ENCODE results near the gene NUP62.

The NUP62 gene

DNA sequence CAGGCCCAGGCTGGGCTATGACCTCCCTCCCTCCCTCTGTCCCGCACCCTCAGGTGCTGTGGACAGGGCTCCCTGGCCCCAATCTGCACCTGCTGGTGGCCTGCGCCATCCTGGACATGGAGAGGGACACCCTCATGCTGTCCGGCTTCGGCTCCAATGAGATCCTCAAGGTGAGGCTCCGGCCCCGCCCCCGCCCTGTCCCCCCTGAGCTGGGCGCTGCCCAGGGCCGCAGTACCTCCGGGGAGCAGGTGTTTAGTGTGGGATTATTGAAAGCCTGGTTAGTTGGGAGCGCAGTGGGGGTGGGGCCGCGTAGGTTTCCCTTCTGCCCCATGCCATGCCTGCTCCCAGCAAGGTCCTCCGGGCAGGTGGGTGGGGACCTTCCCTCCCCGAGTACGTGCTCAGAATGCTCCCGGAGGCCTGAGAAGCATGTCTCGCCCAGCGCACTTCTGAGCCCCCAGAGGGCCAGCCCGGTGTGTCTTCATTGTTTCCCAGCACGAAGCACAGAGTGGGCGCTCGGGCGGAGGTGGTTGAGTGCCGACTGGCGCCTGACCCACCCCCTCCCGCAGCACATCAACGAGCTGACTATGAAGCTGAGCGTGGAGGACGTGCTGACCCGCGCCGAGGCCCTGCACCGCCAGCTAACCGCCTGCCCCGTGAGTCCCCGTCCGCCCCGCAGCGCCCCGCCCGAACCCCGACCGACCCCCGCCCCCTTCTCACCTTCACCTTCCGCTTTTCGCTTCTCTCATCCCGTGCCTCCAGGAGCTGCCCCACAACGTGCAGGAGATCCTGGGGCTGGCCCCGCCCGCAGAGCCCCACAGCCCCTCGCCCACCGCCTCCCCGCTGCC is 41.4 kb downstream of the NUP62 start:
- H3K27me3 ChIP-seq (ENCODE audit: insufficient read depth, low read length, poor library complexity), result no peaks in the 10 kb centered on the region
- H3K4me2 ChIP-seq (ENCODE audit: insufficient read depth, low read length), result no peak overlapping the region
- no peak overlapping the region for H3K27ac ChIP-seq (ENCODE audit: low read length)
- peaks cover 23% of the 10 kb centered on the region for H3K36me3 ChIP-seq (ENCODE audit: insufficient read depth, low read length)
- no peaks in the 10 kb centered on the region for H3K4me1 ChIP-seq (ENCODE audit: insufficient read depth, low read length)
- H3K9ac ChIP-seq (ENCODE audit: low read depth, low read length), result no peak overlapping the region
- H3K79me2 ChIP-seq (ENCODE audit: insufficient read depth, low read length), result no peaks in the 10 kb centered on the region
- ATAC-seq (ENCODE audit: insufficient read depth, low read depth) (no peak), DNase-seq (no peak)
- H3K9me3 ChIP-seq (ENCODE audit: insufficient read depth, low read length, severe bottlenecking), result no peaks in the 10 kb centered on the region
- TF ChIP-seq, protein P1, sequence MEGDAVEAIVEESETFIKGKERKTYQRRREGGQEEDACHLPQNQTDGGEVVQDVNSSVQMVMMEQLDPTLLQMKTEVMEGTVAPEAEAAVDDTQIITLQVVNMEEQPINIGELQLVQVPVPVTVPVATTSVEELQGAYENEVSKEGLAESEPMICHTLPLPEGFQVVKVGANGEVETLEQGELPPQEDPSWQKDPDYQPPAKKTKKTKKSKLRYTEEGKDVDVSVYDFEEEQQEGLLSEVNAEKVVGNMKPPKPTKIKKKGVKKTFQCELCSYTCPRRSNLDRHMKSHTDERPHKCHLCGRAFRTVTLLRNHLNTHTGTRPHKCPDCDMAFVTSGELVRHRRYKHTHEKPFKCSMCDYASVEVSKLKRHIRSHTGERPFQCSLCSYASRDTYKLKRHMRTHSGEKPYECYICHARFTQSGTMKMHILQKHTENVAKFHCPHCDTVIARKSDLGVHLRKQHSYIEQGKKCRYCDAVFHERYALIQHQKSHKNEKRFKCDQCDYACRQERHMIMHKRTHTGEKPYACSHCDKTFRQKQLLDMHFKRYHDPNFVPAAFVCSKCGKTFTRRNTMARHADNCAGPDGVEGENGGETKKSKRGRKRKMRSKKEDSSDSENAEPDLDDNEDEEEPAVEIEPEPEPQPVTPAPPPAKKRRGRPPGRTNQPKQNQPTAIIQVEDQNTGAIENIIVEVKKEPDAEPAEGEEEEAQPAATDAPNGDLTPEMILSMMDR (IDR thresholded peaks at IDR 0.05; ENCODE audit: borderline replicate concordance, extremely low read depth, low read length, poor library complexity, severe bottlenecking), result no peak
- TF ChIP-seq EZH2 (IDR thresholded peaks at IDR 0.05; ENCODE audit: borderline replicate concordance, low read depth, low read length, severe bottlenecking), result no peak
- H3K4me3 ChIP-seq (ENCODE audit: low read depth in 1 of 2, low read length in 2 of 2), result no peak overlapping the region
- H2AFZ ChIP-seq (ENCODE audit: low read depth, low read length), result no peak overlapping the region
- H4K20me1 ChIP-seq (ENCODE audit: insufficient read depth, low read length), result no peaks in the 10 kb centered on the region; the same call in 1 of the 2 replicates

DNA sequence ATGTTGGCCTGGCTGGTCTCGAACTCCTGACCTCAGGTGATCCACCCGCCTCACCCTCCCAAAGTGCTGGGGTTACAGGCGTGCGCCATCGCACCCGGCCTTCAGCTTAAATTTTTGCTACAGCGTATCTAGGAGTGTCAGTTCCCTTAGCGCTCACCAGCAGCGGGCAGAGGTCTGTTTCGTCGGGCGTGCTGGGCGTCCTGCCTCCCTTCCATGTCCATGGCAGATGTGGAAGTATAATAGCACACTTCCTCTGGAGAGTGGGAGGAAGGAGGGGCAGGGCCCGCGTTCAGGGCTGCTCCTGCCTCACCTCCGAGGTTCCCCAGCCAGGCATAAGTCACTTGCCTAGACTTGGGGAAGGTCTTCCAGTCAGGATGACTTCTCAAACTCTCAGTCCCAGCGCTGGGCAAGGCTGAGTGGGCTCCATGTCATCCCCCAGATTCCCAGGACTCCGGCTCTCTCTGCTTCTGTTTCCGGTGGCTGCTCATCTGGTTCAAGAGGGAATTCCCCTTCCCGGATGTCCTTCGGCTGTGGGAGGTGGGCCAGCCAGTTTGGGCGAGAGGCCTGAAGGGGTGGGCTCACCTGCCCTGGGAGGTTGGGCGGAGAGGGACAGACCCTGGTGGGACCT is 42.2 kb downstream of the NUP62 start:
- ATAC-seq (ENCODE audit: insufficient read depth, low read depth) (no peak), DNase-seq (no peak)
- Histone ChIP-seq H3K9ac (ENCODE audit: low read depth, low read length) (no peak overlapping the region), H3K79me2 (ENCODE audit: insufficient read depth, low read length) (no peaks in the 10 kb centered on the region), H3K4me3 (ENCODE audit: low read depth in 1 of 2, low read length in 2 of 2) (no peak overlapping the region), H3K4me2 (ENCODE audit: insufficient read depth, low read length) (no peak overlapping the region), H3K27ac (ENCODE audit: low read length) (no peak overlapping the region), H3K9me3 (ENCODE audit: insufficient read depth, low read length, severe bottlenecking) (no peaks in the 10 kb centered on the region), H4K20me1 (ENCODE audit: insufficient read depth, low read length) (no peaks in the 10 kb centered on the region; the same call in 1 of the 2 replicates), H3K27me3 (ENCODE audit: insufficient read depth, low read length, poor library complexity) (no peaks in the 10 kb centered on the region), H2AFZ (ENCODE audit: low read depth, low read length) (no peak overlapping the region), H3K36me3 (ENCODE audit: insufficient read depth, low read length) (peaks cover 31% of the 10 kb centered on the region), H3K4me1 (ENCODE audit: insufficient read depth, low read length) (no peaks in the 10 kb centered on the region)
- TF ChIP-seq EZH2 (IDR thresholded peaks at IDR 0.05; ENCODE audit: borderline replicate concordance, low read depth, low read length, severe bottlenecking), result no peak
- TF ChIP-seq, protein P1 (IDR thresholded peaks at IDR 0.05; ENCODE audit: borderline replicate concordance, extremely low read depth, low read length, poor library complexity, severe bottlenecking), result no peak

DNA sequence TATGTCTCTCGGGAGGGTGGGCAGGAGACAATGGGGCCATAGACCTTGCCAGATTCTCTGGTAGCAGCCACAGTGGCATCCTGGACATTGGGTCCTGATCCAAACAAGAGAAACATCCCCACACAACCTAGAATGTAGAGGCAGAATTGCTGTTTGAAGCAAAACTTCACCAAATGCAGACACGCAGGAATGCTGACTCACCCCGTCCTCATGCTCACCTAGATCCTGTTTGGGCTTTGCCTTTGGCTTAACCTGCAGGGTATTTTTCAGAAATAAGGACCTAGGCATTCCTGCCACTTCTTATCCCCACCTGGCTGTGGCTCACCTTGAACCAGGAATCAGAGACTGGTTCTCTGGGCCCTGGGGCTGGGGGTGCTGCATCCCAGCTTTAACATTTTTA is 44.5 kb downstream of the NUP62 start:
- TF ChIP-seq, protein P1 (IDR thresholded peaks at IDR 0.05; ENCODE audit: borderline replicate concordance, extremely low read depth, low read length, poor library complexity, severe bottlenecking), result no peak
- TF ChIP-seq EZH2 (IDR thresholded peaks at IDR 0.05; ENCODE audit: borderline replicate concordance, low read depth, low read length, severe bottlenecking), result no peak
- H3K9ac ChIP-seq (ENCODE audit: low read depth, low read length), result no peak overlapping the region
- no peak overlapping the region for H3K4me3 ChIP-seq (ENCODE audit: low read depth in 1 of 2, low read length in 2 of 2)
- H3K36me3 ChIP-seq (ENCODE audit: insufficient read depth, low read length), result peaks cover 53% of the 10 kb centered on the region
- no peaks in the 10 kb centered on the region; the same call in 1 of the 2 replicates for H3K79me2 ChIP-seq (ENCODE audit: insufficient read depth, low read length)
- H3K4me1 ChIP-seq (ENCODE audit: insufficient read depth, low read length), result no peaks in the 10 kb centered on the region
- no peaks in the 10 kb centered on the region; the same call in 1 of the 2 replicates for H4K20me1 ChIP-seq (ENCODE audit: insufficient read depth, low read length)
- DNase-seq (no peak), ATAC-seq (ENCODE audit: insufficient read depth, low read depth) (no peak)
- no peak overlapping the region for H2AFZ ChIP-seq (ENCODE audit: low read depth, low read length)
- no peaks in the 10 kb centered on the region for H3K27me3 ChIP-seq (ENCODE audit: insufficient read depth, low read length, poor library complexity)
- H3K9me3 ChIP-seq (ENCODE audit: insufficient read depth, low read length, severe bottlenecking), result no peaks in the 10 kb centered on the region
- H3K4me2 ChIP-seq (ENCODE audit: insufficient read depth, low read length), result no peak overlapping the region
- H3K27ac ChIP-seq (ENCODE audit: low read length), result no peak overlapping the region
